ENCODE measurements around the gene MYOCOS. TPM values are rescaled to one million over a fixed set of nuclear protein-coding genes. Genes with fewer than 3 reads are reported as not detected.

The MYOCOS gene, protein sequence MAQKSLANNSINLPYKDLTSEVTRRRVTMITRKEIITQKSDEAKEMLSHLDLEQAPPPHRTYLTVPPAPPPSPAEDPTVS
- total RNA-seq (under 1 TPM in 2 of 5 donors, not detected in 3; 0.18 to 0.33 TPM), total RNA-seq (0 to 0.78 (median 0.10) reads per million in 29 experiments)
- 0.07 TPM for total RNA-seq (2013)

- H3K27ac ChIP-seq (ENCODE audit: low read length), result no peak within 1 kb of the TSS
- ChIA-PET POLR2A (no interaction called here), CTCF (no interaction called here)
- Mint-ChIP-seq H3K4me1 (no peaks in the 10 kb centered on the region), H3K27ac (no peak within 1 kb of the TSS), H3K4me3 (no peak within 1 kb of the TSS), H3K36me3 (no peaks in the 10 kb centered on the region), H3K27me3 (peaks cover 3 to 10% of the 10 kb centered on the region in 2 donors), H3K9me3 (no peaks in the 10 kb centered on the region)
- no peaks in the 10 kb centered on the region for H3K36me3 ChIP-seq (ENCODE audit: control insufficient read depth in 2 of 2, extremely low read depth in 1 of 2, insufficient read depth in 1 of 2, low read length in 1 of 2)
- H3K4me1 ChIP-seq (ENCODE audit: control insufficient read depth in 1 of 2, extremely low read depth in 1 of 2, insufficient read depth in 2 of 2, low read length in 2 of 2), result no peaks in the 10 kb centered on the region
- H3K9me3 ChIP-seq, result no peaks in the 10 kb centered on the region
- ATAC-seq (replicated peaks in 1 of 4), result no peak
- no peak within 1 kb of the TSS for H3K4me3 ChIP-seq (ENCODE audit: control insufficient read depth in 1 of 2, extremely low read depth in 1 of 2, low read length in 1 of 2)
- no peak for DNase-seq
- WGBS (ENCODE audit: insufficient coverage), result 40% methylated on average over 1 of the region's 7 CpGs
- H3K27me3 ChIP-seq (replicated peaks in 1 of 2; ENCODE audit: control insufficient read depth in 2 of 2, extremely low read depth in 1 of 2, insufficient read depth in 2 of 2, low read length in 1 of 2), result no peaks in the 10 kb centered on the region
Observed at GRCh38 chr1:171622152-171622462, at the start of gene MYOCOS. MYOCOS (plus strand) TSS chr1:171622243; CDS start chr1:171623884, 1,641 bp downstream.

DNA sequence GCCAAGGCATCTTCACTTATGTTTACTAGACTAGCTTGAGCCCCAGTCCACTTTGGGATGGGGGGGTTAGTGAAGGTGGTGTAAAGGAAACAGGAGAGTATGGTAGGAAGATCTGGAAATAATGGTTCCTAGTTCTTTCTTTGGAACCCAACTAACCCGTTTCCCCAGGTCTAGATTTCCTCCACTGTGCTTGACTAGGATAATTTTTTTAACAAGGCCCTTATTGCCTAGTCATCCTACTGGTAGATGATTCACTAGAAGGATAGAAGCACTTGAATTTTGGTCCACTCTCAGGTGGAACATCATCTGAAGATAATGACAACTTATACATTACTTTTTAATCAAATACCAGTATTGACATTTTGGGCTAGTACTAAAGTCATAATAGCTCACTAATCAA lies 45.9 kb upstream of the MYOCOS start:
- Mint-ChIP-seq H3K4me3 (no peak overlapping the region), H3K27ac (no peak overlapping the region), H3K4me1 (peaks cover 5 to 13% (median 9%) of the 10 kb centered on the region in 3 donors), H3K36me3 (peaks cover 61% of the 10 kb centered on the region), H3K9me3 (no peaks in the 10 kb centered on the region), H3K27me3 (no peaks in the 10 kb centered on the region)
- ChIA-PET POLR2A (interaction anchor here in 1 of 2 donors (0.6 kb wide), 1 partner anchor 109 kb away, joined by 3 read pairs; no protein-coding TSS in a partner anchor), CTCF (interaction anchor here in 1 of 2 donors (0.6 kb wide), 1 partner anchor 427 kb away, joined by 3 read pairs; no protein-coding TSS in a partner anchor)
- H3K9me3 ChIP-seq, result no peaks in the 10 kb centered on the region
- ATAC-seq (replicated peaks in 1 of 4), result no peak
- H3K4me3 ChIP-seq (ENCODE audit: control insufficient read depth in 1 of 2, extremely low read depth in 1 of 2, low read length in 1 of 2), result no peak overlapping the region
- peaks cover 3 to 78% of the 10 kb centered on the region in 2 donors for H3K36me3 ChIP-seq (ENCODE audit: control insufficient read depth in 2 of 2, extremely low read depth in 1 of 2, insufficient read depth in 1 of 2, low read length in 1 of 2)
- no peak for DNase-seq
- no peaks in the 10 kb centered on the region for H3K27me3 ChIP-seq (replicated peaks in 1 of 2; ENCODE audit: control insufficient read depth in 2 of 2, extremely low read depth in 1 of 2, insufficient read depth in 2 of 2, low read length in 1 of 2)
- no peak overlapping the region for H3K27ac ChIP-seq (ENCODE audit: low read length)
- H3K4me1 ChIP-seq (ENCODE audit: control insufficient read depth in 1 of 2, extremely low read depth in 1 of 2, insufficient read depth in 2 of 2, low read length in 2 of 2), result no peaks in the 10 kb centered on the region
- no CpG with 5 or more reads among the region's 1 CpG for WGBS (ENCODE audit: insufficient coverage)

DNA sequence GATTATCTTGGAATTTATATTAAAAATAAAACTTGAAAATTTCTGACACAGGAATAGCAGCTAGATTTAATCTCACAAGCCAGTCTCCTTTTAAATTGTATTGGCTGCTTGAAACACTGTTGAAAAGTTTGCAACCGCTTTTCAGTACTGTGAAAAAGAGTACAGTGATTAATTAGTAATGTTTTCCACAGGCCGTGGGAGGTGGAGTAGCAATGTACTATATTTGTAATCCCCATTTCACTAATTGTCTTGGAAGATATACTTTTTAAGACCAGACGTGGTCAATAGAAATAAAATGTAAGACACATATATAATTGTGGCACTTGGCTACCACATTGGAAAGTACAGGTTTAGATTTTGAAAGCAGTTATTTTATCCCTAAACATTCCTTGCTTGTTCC lies 40.8 kb upstream of the MYOCOS start:
- Histone ChIP-seq H3K36me3 (ENCODE audit: control insufficient read depth in 2 of 2, extremely low read depth in 1 of 2, insufficient read depth in 1 of 2, low read length in 1 of 2) (peaks cover 3 to 93% of the 10 kb centered on the region in 2 donors), H3K9me3 (no peaks in the 10 kb centered on the region), H3K4me1 (ENCODE audit: control insufficient read depth in 1 of 2, extremely low read depth in 1 of 2, insufficient read depth in 2 of 2, low read length in 2 of 2) (no peaks in the 10 kb centered on the region), H3K27ac (ENCODE audit: low read length) (peak overlapping the region; percentile 1), H3K4me3 (ENCODE audit: control insufficient read depth in 1 of 2, extremely low read depth in 1 of 2, low read length in 1 of 2) (no peak overlapping the region), H3K27me3 (replicated peaks in 1 of 2; ENCODE audit: control insufficient read depth in 2 of 2, extremely low read depth in 1 of 2, insufficient read depth in 2 of 2, low read length in 1 of 2) (no peaks in the 10 kb centered on the region)
- no peaks in the 10 kb centered on the region for H3K9me3 Mint-ChIP-seq
- peaks cover 56% of the 10 kb centered on the region for H3K36me3 Mint-ChIP-seq
- H3K4me3 Mint-ChIP-seq, result no peak overlapping the region
- CTCF ChIA-PET, result no interaction called here
- no peak for ATAC-seq (replicated peaks in 1 of 4)
- H3K27ac Mint-ChIP-seq, result no peak overlapping the region
- H3K4me1 Mint-ChIP-seq, result peaks cover 5 to 18% (median 11%) of the 10 kb centered on the region in 3 donors
- H3K27me3 Mint-ChIP-seq, result no peaks in the 10 kb centered on the region
- POLR2A ChIA-PET, result interaction anchor here in 1 of 2 donors (0.8 kb wide), 1 partner anchor 98 kb away, joined by 3 read pairs; no protein-coding TSS in a partner anchor
- DNase-seq, result no peak
- no CpG with 5 or more reads among the region's 3 CpGs for WGBS (ENCODE audit: insufficient coverage)

DNA sequence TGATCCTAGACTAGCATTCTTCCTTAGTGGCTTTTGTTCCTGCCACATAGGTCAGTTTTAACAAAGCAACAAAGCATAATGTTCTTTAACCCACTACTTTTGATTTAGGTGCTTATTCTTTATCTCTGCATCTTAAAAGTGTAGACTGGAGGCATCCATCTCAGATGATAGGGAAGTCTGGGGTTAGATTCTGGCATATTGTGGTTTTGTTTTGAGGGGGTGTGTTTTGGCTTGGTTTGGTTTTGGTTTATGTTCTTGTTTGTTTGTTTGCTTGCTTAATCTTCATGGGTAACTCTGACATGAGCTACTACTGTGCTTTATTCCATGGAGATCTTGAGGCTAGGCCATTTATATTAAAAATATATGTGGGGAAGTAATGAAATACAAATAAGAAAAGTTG lies 40.3 kb upstream of the MYOCOS start:
- H3K27ac Mint-ChIP-seq, result peak overlapping the region; percentile 41 to 82
- no peaks in the 10 kb centered on the region for H3K4me1 ChIP-seq (ENCODE audit: control insufficient read depth in 1 of 2, extremely low read depth in 1 of 2, insufficient read depth in 2 of 2, low read length in 2 of 2)
- no peaks in the 10 kb centered on the region for H3K27me3 ChIP-seq (replicated peaks in 1 of 2; ENCODE audit: control insufficient read depth in 2 of 2, extremely low read depth in 1 of 2, insufficient read depth in 2 of 2, low read length in 1 of 2)
- H3K27ac ChIP-seq (ENCODE audit: low read length), result peak overlapping the region; percentile 1
- peaks cover 55% of the 10 kb centered on the region for H3K36me3 Mint-ChIP-seq
- no peak for ATAC-seq (replicated peaks in 1 of 4)
- no peak for DNase-seq
- no peaks in the 10 kb centered on the region for H3K9me3 Mint-ChIP-seq
- H3K27me3 Mint-ChIP-seq, result no peaks in the 10 kb centered on the region
- H3K4me1 Mint-ChIP-seq, result peaks cover 5 to 18% (median 11%) of the 10 kb centered on the region in 3 donors
- POLR2A ChIA-PET, result no interaction called here
- H3K4me3 Mint-ChIP-seq, result no peak overlapping the region
- no peaks in the 10 kb centered on the region for H3K9me3 ChIP-seq
- H3K36me3 ChIP-seq (ENCODE audit: control insufficient read depth in 2 of 2, extremely low read depth in 1 of 2, insufficient read depth in 1 of 2, low read length in 1 of 2), result peaks cover 3 to 93% of the 10 kb centered on the region in 2 donors
- no peak overlapping the region for H3K4me3 ChIP-seq (ENCODE audit: control insufficient read depth in 1 of 2, extremely low read depth in 1 of 2, low read length in 1 of 2)
- CTCF ChIA-PET, result no interaction called here

GRCh38 chr1:171582589-171582988 lies 39.5 kb upstream of the MYOCOS start:
- no CpG with 5 or more reads among the region's 2 CpGs for WGBS (ENCODE audit: insufficient coverage)
- H3K4me1 ChIP-seq (ENCODE audit: control insufficient read depth in 1 of 2, extremely low read depth in 1 of 2, insufficient read depth in 2 of 2, low read length in 2 of 2), result no peaks in the 10 kb centered on the region
- Mint-ChIP-seq H3K4me3 (no peak overlapping the region), H3K27me3 (no peaks in the 10 kb centered on the region), H3K4me1 (peaks cover 5 to 18% (median 11%) of the 10 kb centered on the region in 3 donors), H3K27ac (no peak overlapping the region), H3K36me3 (peaks cover 55% of the 10 kb centered on the region), H3K9me3 (no peaks in the 10 kb centered on the region)
- no peaks in the 10 kb centered on the region for H3K9me3 ChIP-seq
- CTCF ChIA-PET, result interaction anchor here in 1 of 2 donors (0.7 kb wide), 1 partner anchor 158 kb away, joined by 4 read pairs; no protein-coding TSS in a partner anchor
- DNase-seq (no peak), ATAC-seq (replicated peaks in 1 of 4) (peak in 1 of 4 experiments; percentile 31)
- no peaks in the 10 kb centered on the region for H3K27me3 ChIP-seq (replicated peaks in 1 of 2; ENCODE audit: control insufficient read depth in 2 of 2, extremely low read depth in 1 of 2, insufficient read depth in 2 of 2, low read length in 1 of 2)
- H3K36me3 ChIP-seq (ENCODE audit: control insufficient read depth in 2 of 2, extremely low read depth in 1 of 2, insufficient read depth in 1 of 2, low read length in 1 of 2), result peaks cover 3 to 93% of the 10 kb centered on the region in 2 donors
- POLR2A ChIA-PET, result no interaction called here
- H3K27ac ChIP-seq (ENCODE audit: low read length), result no peak overlapping the region
- no peak overlapping the region for H3K4me3 ChIP-seq (ENCODE audit: control insufficient read depth in 1 of 2, extremely low read depth in 1 of 2, low read length in 1 of 2)

GRCh38 chr1:171583591-171584201 lies 38.3 kb upstream of the MYOCOS start:
- H3K27me3 ChIP-seq (replicated peaks in 1 of 2; ENCODE audit: control insufficient read depth in 2 of 2, extremely low read depth in 1 of 2, insufficient read depth in 2 of 2, low read length in 1 of 2), result no peaks in the 10 kb centered on the region
- no peak overlapping the region for H3K4me3 Mint-ChIP-seq
- H3K36me3 ChIP-seq (ENCODE audit: control insufficient read depth in 2 of 2, extremely low read depth in 1 of 2, insufficient read depth in 1 of 2, low read length in 1 of 2), result peaks cover 6 to 93% of the 10 kb centered on the region in 2 donors

More at GRCh38 chr1:171583591-171584201, 38.3 kb upstream of the MYOCOS start:
- H3K27me3 Mint-ChIP-seq, result no peaks in the 10 kb centered on the region
- ChIA-PET POLR2A (no interaction called here), CTCF (no interaction called here)
- 83% methylated on average over 1 of the region's 1 CpG for WGBS (ENCODE audit: insufficient coverage)
- H3K4me1 Mint-ChIP-seq, result peaks cover 5 to 18% (median 11%) of the 10 kb centered on the region in 3 donors
- H3K27ac Mint-ChIP-seq, result no peak overlapping the region
- no peak overlapping the region for H3K4me3 ChIP-seq (ENCODE audit: control insufficient read depth in 1 of 2, extremely low read depth in 1 of 2, low read length in 1 of 2)
- H3K4me1 ChIP-seq (ENCODE audit: control insufficient read depth in 1 of 2, extremely low read depth in 1 of 2, insufficient read depth in 2 of 2, low read length in 2 of 2), result no peaks in the 10 kb centered on the region
- DNase-seq (no peak), ATAC-seq (replicated peaks in 1 of 4) (no peak)
- H3K36me3 Mint-ChIP-seq, result peaks cover 55% of the 10 kb centered on the region
- H3K9me3 Mint-ChIP-seq, result no peaks in the 10 kb centered on the region
- H3K9me3 ChIP-seq, result no peaks in the 10 kb centered on the region
- H3K27ac ChIP-seq (ENCODE audit: low read length), result no peak overlapping the region
